Muscle of leg (tissue), 11 donors: ENCODE data around the gene NFU1. TPM values are rescaled to one million over a fixed set of nuclear protein-coding genes. Genes with fewer than 3 reads are reported as not detected.
"Not testable (repeated sequence)": the region's sequence is repeated elsewhere in the genome, so short reads cannot be mapped to it uniquely, and the experiment has no call there.

Experiments
- DNase-seq: peaks from one replicate; pipeline ENCODE4 v3.0.0; 2013
- H3K27ac ChIP-seq: one replicate; pipeline ENCODE4 v1.5.1; 2013; ENCODE audit warnings: mild to moderate bottlenecking, low read length, control low read depth
- H3K27me3 ChIP-seq: one replicate; pipeline ENCODE4 v1.6.1; 2013; ENCODE audit warnings: low read length; ENCODE audit not compliant: control insufficient read depth, insufficient read depth
- H3K36me3 ChIP-seq: one replicate; pipeline ENCODE4 v1.6.1; 2013; ENCODE audit warnings: low read length; ENCODE audit not compliant: control insufficient read depth, insufficient read depth
- H3K4me1 ChIP-seq: one replicate; pipeline ENCODE4 v1.6.1; 2013; ENCODE audit warnings: low read length; ENCODE audit not compliant: control insufficient read depth, insufficient read depth
- H3K4me3 ChIP-seq: one replicate; pipeline ENCODE4 v1.5.1; 2013; ENCODE audit warnings: low read length, control low read depth
- H3K9me3 ChIP-seq: replicated peaks from 2 replicates; pipeline ENCODE4 v1.6.1; 2013; ENCODE audit warnings: low read depth, low read length; ENCODE audit not compliant: control insufficient read depth
- WGBS: methylation state at CpG from one replicate; pipeline ENCODE4 v1.1.5; 2013; ENCODE audit warnings: missing lambda C conversion rate; ENCODE audit not compliant: insufficient coverage; 5-methylcytosine and 5-hydroxymethylcytosine counted together
- polyA plus RNA-seq, 8 donors: library from polyadenylated mRNA; unstranded; fragments of 120-200 nt; gene quantifications; one replicate each; pipeline versions ENCODE4 v1.2.1 to v1.2.3, GENCODE V29; 2013; ENCODE audit warnings: inconsistent platforms in 1 of 8, low replicate concordance in 1 of 8; ENCODE audit not compliant: insufficient read length in 8 of 8, insufficient read depth in 1 of 8
- total RNA-seq: library from RNA; stranded (reverse); fragments of 120-200 nt; gene quantifications from one replicate; pipeline ENCODE4 v1.2.4, GENCODE V29; 2013

The NFU1 gene
- total and polyA plus RNA-seq, 9 donors = 45.8 to 60.0 (median 49.2) TPM

- no peaks in the 10 kb centered on the region for H3K4me1 ChIP-seq
- H3K36me3 ChIP-seq = peaks cover 58% of the 10 kb centered on the region
- no peaks in the 10 kb centered on the region for H3K9me3 ChIP-seq
- H3K4me3 ChIP-seq = no peak overlapping the region
- DNase-seq = no peak
- no peaks in the 10 kb centered on the region for H3K27me3 ChIP-seq
- H3K27ac ChIP-seq = no peak overlapping the region
- WGBS = no CpG with 5 or more reads among the region's 3 CpGs
Observed at GRCh38 chr2:69358914-69359313, 78.3 kb downstream of the NFU1 start.

GRCh38 chr2:69356471-69356870, 80.8 kb downstream of the NFU1 start:
- Histone ChIP-seq H3K4me3 (no peak overlapping the region), H3K27ac (no peak overlapping the region), H3K36me3 (peaks cover 51% of the 10 kb centered on the region), H3K9me3 (no peaks in the 10 kb centered on the region), H3K4me1 (no peaks in the 10 kb centered on the region), H3K27me3 (no peaks in the 10 kb centered on the region)
- DNase-seq = no peak
- WGBS = no CpG with 5 or more reads among the region's 5 CpGs

DNA sequence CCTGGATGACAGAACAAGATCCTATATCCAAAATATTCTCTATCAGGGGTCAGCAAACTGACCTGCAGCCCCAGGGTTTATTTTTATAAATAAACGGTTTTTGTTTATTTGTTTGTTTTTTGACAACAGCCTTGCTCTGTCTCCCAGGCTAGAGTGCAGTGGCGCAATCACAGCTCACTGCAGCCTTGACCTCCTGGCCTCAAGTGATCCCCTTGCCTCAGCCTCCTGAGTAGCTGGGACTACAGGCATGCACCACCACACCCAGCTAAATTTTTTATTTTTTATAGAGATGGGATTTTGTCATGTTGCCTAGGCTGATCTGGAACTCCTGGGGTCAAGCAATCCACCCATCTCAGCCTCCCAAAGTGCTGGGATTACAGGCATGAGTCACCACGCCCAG, 82.3 kb downstream of the NFU1 start:
- H3K27ac ChIP-seq, H3K4me1 ChIP-seq, H3K27me3 ChIP-seq, H3K9me3 ChIP-seq, DNase-seq, H3K4me3 ChIP-seq: not testable (repeated sequence)
- peaks cover 45% of the 10 kb centered on the region for H3K36me3 ChIP-seq
- no CpG with 5 or more reads among the region's 3 CpGs for WGBS

DNA sequence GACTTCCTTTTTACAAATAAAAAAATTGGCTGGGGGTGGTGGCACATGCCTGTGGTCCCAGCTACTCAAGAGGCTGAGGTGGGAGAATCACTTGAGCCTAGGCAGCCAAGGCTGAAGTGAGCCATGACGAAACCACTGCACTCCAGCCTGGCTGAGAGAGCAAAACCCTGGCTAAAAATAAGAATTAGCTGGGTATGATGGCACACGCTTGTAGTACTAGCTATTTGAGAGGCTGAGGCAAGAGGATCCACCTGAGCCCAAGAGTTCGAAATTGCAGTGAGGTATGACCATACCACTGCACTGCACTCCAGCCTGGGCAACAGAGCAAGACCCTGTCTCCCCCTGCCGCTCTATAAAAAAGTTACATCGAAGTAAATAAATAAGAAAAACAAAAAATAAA, 83.9 kb downstream of the NFU1 start:
- H3K4me3 ChIP-seq = no peak overlapping the region
- no peak overlapping the region for H3K27ac ChIP-seq
- no peaks in the 10 kb centered on the region for H3K27me3 ChIP-seq
- no peaks in the 10 kb centered on the region for H3K4me1 ChIP-seq
- DNase-seq = no peak
- 95% methylated on average over 2 of the region's 5 CpGs for WGBS
- H3K9me3 ChIP-seq = no peaks in the 10 kb centered on the region
- peaks cover 47% of the 10 kb centered on the region for H3K36me3 ChIP-seq

DNA sequence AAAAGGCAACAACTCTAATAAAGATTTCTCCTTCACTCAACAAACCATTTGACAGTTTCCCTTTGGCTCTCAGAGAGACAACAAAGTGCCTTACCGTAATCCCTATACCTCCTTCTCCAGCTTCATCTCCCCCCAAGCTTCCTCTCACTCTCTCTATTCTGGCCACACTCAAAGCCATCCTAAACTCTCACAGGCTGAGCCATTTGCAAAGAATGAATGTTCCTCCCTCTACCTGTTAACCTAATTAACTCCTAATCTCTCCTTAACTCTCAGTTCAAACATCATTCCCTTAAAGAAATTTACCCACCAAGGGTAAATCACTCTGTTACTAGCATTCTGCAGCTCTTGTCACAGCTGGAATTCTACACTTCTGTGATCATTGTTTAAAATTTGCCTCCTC, 88.5 kb downstream of the NFU1 start:
- Histone ChIP-seq H3K4me3 (no peak overlapping the region), H3K36me3 (peaks cover 54% of the 10 kb centered on the region), H3K9me3 (no peaks in the 10 kb centered on the region), H3K27me3 (no peaks in the 10 kb centered on the region), H3K27ac (no peak overlapping the region), H3K4me1 (no peaks in the 10 kb centered on the region)
- no peak for DNase-seq
- 91% methylated on average over 1 of the region's 1 CpG for WGBS

Other genes with a start within 250 kb of the NFU1 start
- 34.7 TPM for gene GFPT1, start 50.2 kb downstream of the NFU1 start, total RNA-seq
- 10 to 100 TPM; 20.0 to 39.2 (median 27.7) TPM for gene GFPT1, start 50.2 kb downstream of the NFU1 start, polyA plus RNA-seq
- 16.6 TPM for gene AAK1, start 206.3 kb upstream of the NFU1 start, total RNA-seq
- gene AAK1, start 206.3 kb upstream of the NFU1 start, polyA plus RNA-seq = 10 to 100 TPM in 7 of 8 donors, 1 to 10 TPM in 1; 9.3 to 20.6 (median 13.9) TPM